OCI-LY1 (cell line): Measurements from ENCODE around the gene KIRREL3.

Source experiments
- EZH2 ChIP-seq: fragments of 200-600 bp; sonication (generic), shearing (Covaris generic); IDR thresholded peaks from 2 replicates; pipeline ENCODE4 v1.8.0; 2017; ENCODE audit warnings: borderline replicate concordance, mixed run types, mild to moderate bottlenecking, antibody characterized with exemption, low read length, moderate library complexity, mixed read lengths
- TF ChIP-seq, protein P1 (sequence below): fragments of 200-600 bp; sonication (generic), shearing (Covaris generic); IDR thresholded peaks from 2 replicates; pipeline ENCODE4 v1.5.1; 2017; ENCODE audit warnings: mild to moderate bottlenecking, antibody characterized with exemption, low read length, moderate library complexity, mixed read lengths

DNA sequence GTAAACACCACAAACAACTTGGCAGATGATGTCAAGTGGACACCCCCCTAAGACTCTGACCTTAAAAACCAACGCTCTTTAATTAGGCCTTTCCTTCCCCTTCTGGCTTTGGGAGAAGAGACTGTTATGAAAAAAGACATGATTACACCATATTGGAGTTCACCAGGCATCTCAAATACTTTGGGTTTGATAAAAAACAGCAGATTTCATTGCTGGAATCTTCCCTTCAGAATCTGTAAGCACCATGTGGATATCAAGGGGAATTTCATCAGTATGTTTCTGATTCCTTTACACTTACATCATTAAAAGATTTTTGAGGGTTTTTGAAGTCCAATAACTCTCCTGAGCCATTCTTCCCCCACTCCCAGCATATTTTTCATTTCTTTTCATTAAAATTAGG lies 85.6 kb downstream of the KIRREL3 start:
- TF ChIP-seq, protein P1, sequence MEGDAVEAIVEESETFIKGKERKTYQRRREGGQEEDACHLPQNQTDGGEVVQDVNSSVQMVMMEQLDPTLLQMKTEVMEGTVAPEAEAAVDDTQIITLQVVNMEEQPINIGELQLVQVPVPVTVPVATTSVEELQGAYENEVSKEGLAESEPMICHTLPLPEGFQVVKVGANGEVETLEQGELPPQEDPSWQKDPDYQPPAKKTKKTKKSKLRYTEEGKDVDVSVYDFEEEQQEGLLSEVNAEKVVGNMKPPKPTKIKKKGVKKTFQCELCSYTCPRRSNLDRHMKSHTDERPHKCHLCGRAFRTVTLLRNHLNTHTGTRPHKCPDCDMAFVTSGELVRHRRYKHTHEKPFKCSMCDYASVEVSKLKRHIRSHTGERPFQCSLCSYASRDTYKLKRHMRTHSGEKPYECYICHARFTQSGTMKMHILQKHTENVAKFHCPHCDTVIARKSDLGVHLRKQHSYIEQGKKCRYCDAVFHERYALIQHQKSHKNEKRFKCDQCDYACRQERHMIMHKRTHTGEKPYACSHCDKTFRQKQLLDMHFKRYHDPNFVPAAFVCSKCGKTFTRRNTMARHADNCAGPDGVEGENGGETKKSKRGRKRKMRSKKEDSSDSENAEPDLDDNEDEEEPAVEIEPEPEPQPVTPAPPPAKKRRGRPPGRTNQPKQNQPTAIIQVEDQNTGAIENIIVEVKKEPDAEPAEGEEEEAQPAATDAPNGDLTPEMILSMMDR = no peak
- no peak for TF ChIP-seq EZH2
